Measurements from ENCODE around the gene HPN. TPM values are rescaled to one million over a fixed set of nuclear protein-coding genes. Genes with fewer than 3 reads are reported as not detected.
"Not testable (repeated sequence)": the region's sequence is repeated elsewhere in the genome, so short reads cannot be mapped to it uniquely, and the experiment has no call there.

HPN gene
- total RNA-seq, 2 experiments from 2014 or later = 0.31 TPM; not detected in 1

GRCh38 chr19:35100588-35101533 is 59.3 kb downstream of the HPN start:
- Mint-ChIP-seq H3K9me3 (no peaks in the 10 kb centered on the region), H3K27me3 (no peaks in the 10 kb centered on the region), H3K27ac (no peak overlapping the region), H3K4me1 (no peaks in the 10 kb centered on the region), H3K4me3 (no peak overlapping the region), H3K36me3 (no peaks in the 10 kb centered on the region)
- no peak for DNase-seq

- H3K27ac Mint-ChIP-seq, H3K4me1 Mint-ChIP-seq, H3K4me3 Mint-ChIP-seq, DNase-seq, H3K27me3 Mint-ChIP-seq, H3K9me3 Mint-ChIP-seq, H3K36me3 Mint-ChIP-seq: not testable (repeated sequence)
These were observed 60.4 kb downstream of the HPN start for GRCh38 chr19:35101949-35102348.

GRCh38 chr19:35103614-35104013 is 62.1 kb downstream of the HPN start:
- H3K36me3 Mint-ChIP-seq, DNase-seq, H3K27ac Mint-ChIP-seq, H3K9me3 Mint-ChIP-seq, H3K27me3 Mint-ChIP-seq, H3K4me3 Mint-ChIP-seq, H3K4me1 Mint-ChIP-seq: not testable (repeated sequence)

- H3K27me3 Mint-ChIP-seq = no peaks in the 10 kb centered on the region
- H3K9me3 Mint-ChIP-seq = no peaks in the 10 kb centered on the region
- DNase-seq = no peak
- H3K27ac Mint-ChIP-seq = no peak overlapping the region
- no peak overlapping the region for H3K4me3 Mint-ChIP-seq
- peaks cover 5% of the 10 kb centered on the region for H3K4me1 Mint-ChIP-seq
- H3K36me3 Mint-ChIP-seq = peaks cover 2% of the 10 kb centered on the region
These were observed 62.8 kb downstream of the HPN start for GRCh38 chr19:35104361-35104760.

GRCh38 chr19:35105047-35105410 is 63.5 kb downstream of the HPN start:
- no peaks in the 10 kb centered on the region for H3K27me3 Mint-ChIP-seq
- H3K27ac Mint-ChIP-seq = no peak overlapping the region
- DNase-seq = no peak
- peaks cover 5% of the 10 kb centered on the region for H3K4me1 Mint-ChIP-seq
- H3K9me3 Mint-ChIP-seq = no peaks in the 10 kb centered on the region
- H3K36me3 Mint-ChIP-seq = peaks cover 2% of the 10 kb centered on the region
- H3K4me3 Mint-ChIP-seq = no peak overlapping the region

- DNase-seq = no peak
- H3K4me1 Mint-ChIP-seq = peaks cover 5% of the 10 kb centered on the region
- no peaks in the 10 kb centered on the region for H3K27me3 Mint-ChIP-seq
- no peak overlapping the region for H3K27ac Mint-ChIP-seq
- H3K9me3 Mint-ChIP-seq = no peaks in the 10 kb centered on the region
- no peak overlapping the region for H3K4me3 Mint-ChIP-seq
- peaks cover 2% of the 10 kb centered on the region for H3K36me3 Mint-ChIP-seq
These were observed 64.1 kb downstream of the HPN start for GRCh38 chr19:35105411-35106290.

GRCh38 chr19:35106291-35106583 is 64.7 kb downstream of the HPN start:
- H3K27me3 Mint-ChIP-seq = no peaks in the 10 kb centered on the region
- H3K36me3 Mint-ChIP-seq = peaks cover 2% of the 10 kb centered on the region

GRCh38 chr19:35106898-35107541 is 65.5 kb downstream of the HPN start:
- no peak overlapping the region for H3K27ac Mint-ChIP-seq
- no peak overlapping the region for H3K4me3 Mint-ChIP-seq
- H3K36me3 Mint-ChIP-seq = peaks cover 2% of the 10 kb centered on the region
- DNase-seq = no peak
- no peaks in the 10 kb centered on the region for H3K27me3 Mint-ChIP-seq
- H3K4me1 Mint-ChIP-seq = peaks cover 5% of the 10 kb centered on the region
- no peaks in the 10 kb centered on the region for H3K9me3 Mint-ChIP-seq

More at GRCh38 chr19:35106291-35106583, 64.7 kb downstream of the HPN start:
- H3K4me3 Mint-ChIP-seq = no peak overlapping the region
- peak overlapping the region; percentile 43 for H3K27ac Mint-ChIP-seq
- H3K9me3 Mint-ChIP-seq = no peaks in the 10 kb centered on the region
- DNase-seq = no peak
- peaks cover 5% of the 10 kb centered on the region for H3K4me1 Mint-ChIP-seq

GRCh38 chr19:35107545-35107944 is 66.0 kb downstream of the HPN start:
- no peaks in the 10 kb centered on the region for H3K9me3 Mint-ChIP-seq
- DNase-seq = no peak
- no peaks in the 10 kb centered on the region for H3K27me3 Mint-ChIP-seq
- peaks cover 5% of the 10 kb centered on the region for H3K4me1 Mint-ChIP-seq
- H3K4me3 Mint-ChIP-seq = no peak overlapping the region
- H3K36me3 Mint-ChIP-seq = peaks cover 2% of the 10 kb centered on the region
- H3K27ac Mint-ChIP-seq = no peak overlapping the region

GRCh38 chr19:35108730-35109129 is 67.2 kb downstream of the HPN start:
- no peaks in the 10 kb centered on the region for H3K27me3 Mint-ChIP-seq
- H3K4me1 Mint-ChIP-seq = peaks cover 5% of the 10 kb centered on the region
- no peaks in the 10 kb centered on the region for H3K9me3 Mint-ChIP-seq
- H3K4me3 Mint-ChIP-seq = no peak overlapping the region
- peaks cover 2% of the 10 kb centered on the region for H3K36me3 Mint-ChIP-seq
- DNase-seq = no peak
- no peak overlapping the region for H3K27ac Mint-ChIP-seq

GRCh38 chr19:35109395-35110112 is 68.0 kb downstream of the HPN start:
- H3K4me1 Mint-ChIP-seq = peaks cover 7% of the 10 kb centered on the region
- no peak overlapping the region for H3K27ac Mint-ChIP-seq
- DNase-seq = no peak
- H3K9me3 Mint-ChIP-seq = no peaks in the 10 kb centered on the region
- H3K36me3 Mint-ChIP-seq = peaks cover 2% of the 10 kb centered on the region
- H3K4me3 Mint-ChIP-seq = no peak overlapping the region
- H3K27me3 Mint-ChIP-seq = no peaks in the 10 kb centered on the region

- H3K4me1 Mint-ChIP-seq = peaks cover 10% of the 10 kb centered on the region
- no peaks in the 10 kb centered on the region for H3K27me3 Mint-ChIP-seq
- no peak overlapping the region for H3K4me3 Mint-ChIP-seq
- no peak for DNase-seq
- H3K27ac Mint-ChIP-seq = no peak overlapping the region
- no peaks in the 10 kb centered on the region for H3K9me3 Mint-ChIP-seq
- H3K36me3 Mint-ChIP-seq = peaks cover 1% of the 10 kb centered on the region
These were observed 69.5 kb downstream of the HPN start for GRCh38 chr19:35110974-35111373.

GRCh38 chr19:35112995-35113688 is 71.6 kb downstream of the HPN start:
- Mint-ChIP-seq H3K27ac (no peak overlapping the region), H3K27me3 (no peaks in the 10 kb centered on the region), H3K36me3 (no peaks in the 10 kb centered on the region), H3K9me3 (no peaks in the 10 kb centered on the region), H3K4me1 (peaks cover 5% of the 10 kb centered on the region), H3K4me3 (no peak overlapping the region)
- DNase-seq = no peak

All from activated naive CD8-positive, alpha-beta T cell treated with anti-CD3 and anti-CD28 coated beads for 36 hours (primary cell).